ENCODE results near the gene PSMA1.

GRCh38 chr11:14503023-14503422, 17.2 kb downstream of the PSMA1 start:
- no peak for TF ChIP-seq CTCF (IDR thresholded peaks at IDR 0.05)
- TF ChIP-seq POLR2AphosphoS5 (IDR thresholded peaks at IDR 0.05; ENCODE audit: low read depth, low read length) = no peak
